ENCODE measurements around the gene TP73. TPM values are rescaled to one million over a fixed set of nuclear protein-coding genes. Genes with fewer than 3 reads are reported as not detected.

TP73 gene
- total RNA-seq, 1 donor from 2014 or later: 3.6 TPM

DNA sequence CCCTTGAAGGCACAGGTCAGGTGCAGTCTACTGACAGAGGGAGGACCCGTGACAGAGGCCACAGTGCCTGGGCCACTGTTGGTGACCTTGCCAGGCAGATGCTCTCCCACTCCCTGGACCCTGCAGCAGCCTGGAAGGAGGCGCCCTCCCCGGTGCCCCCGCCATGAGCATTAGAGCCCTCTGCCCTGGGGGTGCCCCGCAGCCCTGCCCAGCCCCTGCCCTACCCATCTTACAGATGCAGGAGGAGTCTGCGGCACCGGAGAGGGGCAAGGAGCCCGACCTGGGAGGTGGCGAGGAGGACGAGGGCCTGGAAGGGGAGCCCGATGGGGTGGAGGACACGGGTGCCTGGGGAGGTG is 110.5 kb downstream of the TP73 start:
- Histone ChIP-seq H3K4me1 (no peaks in the 10 kb centered on the region), H3K36me3 (no peaks in the 10 kb centered on the region), H3K4me3 (no peak overlapping the region), H3K27me3 (ENCODE audit: low read depth) (peaks cover 31% of the 10 kb centered on the region), H3K9me3 (no peaks in the 10 kb centered on the region), H3K27ac (no peak overlapping the region)
- no peak for DNase-seq
- intact Hi-C loops (cut with DNase I): no loop called here
- TF ChIP-seq, protein P1, sequence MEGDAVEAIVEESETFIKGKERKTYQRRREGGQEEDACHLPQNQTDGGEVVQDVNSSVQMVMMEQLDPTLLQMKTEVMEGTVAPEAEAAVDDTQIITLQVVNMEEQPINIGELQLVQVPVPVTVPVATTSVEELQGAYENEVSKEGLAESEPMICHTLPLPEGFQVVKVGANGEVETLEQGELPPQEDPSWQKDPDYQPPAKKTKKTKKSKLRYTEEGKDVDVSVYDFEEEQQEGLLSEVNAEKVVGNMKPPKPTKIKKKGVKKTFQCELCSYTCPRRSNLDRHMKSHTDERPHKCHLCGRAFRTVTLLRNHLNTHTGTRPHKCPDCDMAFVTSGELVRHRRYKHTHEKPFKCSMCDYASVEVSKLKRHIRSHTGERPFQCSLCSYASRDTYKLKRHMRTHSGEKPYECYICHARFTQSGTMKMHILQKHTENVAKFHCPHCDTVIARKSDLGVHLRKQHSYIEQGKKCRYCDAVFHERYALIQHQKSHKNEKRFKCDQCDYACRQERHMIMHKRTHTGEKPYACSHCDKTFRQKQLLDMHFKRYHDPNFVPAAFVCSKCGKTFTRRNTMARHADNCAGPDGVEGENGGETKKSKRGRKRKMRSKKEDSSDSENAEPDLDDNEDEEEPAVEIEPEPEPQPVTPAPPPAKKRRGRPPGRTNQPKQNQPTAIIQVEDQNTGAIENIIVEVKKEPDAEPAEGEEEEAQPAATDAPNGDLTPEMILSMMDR (IDR thresholded peaks at IDR 0.05): no peak
- ATAC-seq: peak in 1 of 2 donors; percentile 8

DNA sequence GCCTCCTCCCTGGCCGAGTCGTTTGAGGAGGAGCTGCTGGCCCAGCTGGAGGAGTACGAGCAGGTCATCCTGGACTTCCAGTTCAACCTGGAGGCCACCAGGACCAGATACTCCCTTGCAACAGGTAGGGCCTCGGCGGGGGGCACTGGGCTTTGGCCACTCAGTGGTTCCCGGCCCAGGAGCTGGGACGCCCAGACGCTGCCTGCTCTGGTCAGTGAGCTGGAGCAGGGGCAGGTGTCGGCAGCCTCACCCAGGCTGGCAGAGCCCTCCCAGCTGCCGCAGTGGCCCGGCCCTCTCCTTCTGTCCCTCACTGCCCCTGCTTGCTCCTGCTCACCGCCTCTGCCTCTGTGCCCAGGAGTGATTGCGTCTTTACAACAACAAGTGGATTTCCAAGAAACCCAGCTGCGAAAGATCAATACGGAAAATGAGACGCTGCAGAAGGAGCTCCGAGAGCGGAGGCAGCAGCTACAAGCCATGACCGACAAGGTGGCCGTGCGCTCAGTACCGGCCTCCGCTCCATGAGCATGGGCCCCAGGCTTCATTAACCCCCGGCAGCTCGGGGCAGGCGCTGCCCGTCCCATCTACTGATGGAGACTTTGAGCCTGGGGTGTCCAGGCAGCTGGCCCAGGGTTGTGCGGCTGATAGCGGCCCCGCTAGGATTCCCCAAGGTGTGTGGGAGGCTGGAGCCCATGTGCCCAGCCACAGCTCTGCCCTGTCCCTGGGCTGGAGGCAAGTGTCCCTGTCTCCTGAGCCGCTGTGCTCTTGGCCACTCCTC is 111.2 kb downstream of the TP73 start:
- peaks cover 31% of the 10 kb centered on the region for H3K27me3 ChIP-seq (ENCODE audit: low read depth)
- TF ChIP-seq, protein P1 (IDR thresholded peaks at IDR 0.05): no peak
- H3K27ac ChIP-seq: no peak overlapping the region
- peak in 1 of 2 donors; percentile 11 for ATAC-seq
- no peak overlapping the region for H3K4me3 ChIP-seq
- no peak for DNase-seq
- H3K9me3 ChIP-seq: no peaks in the 10 kb centered on the region
- H3K4me1 ChIP-seq: no peaks in the 10 kb centered on the region
- H3K36me3 ChIP-seq: no peaks in the 10 kb centered on the region
- intact Hi-C loops (cut with DNase I): no loop called here

DNA sequence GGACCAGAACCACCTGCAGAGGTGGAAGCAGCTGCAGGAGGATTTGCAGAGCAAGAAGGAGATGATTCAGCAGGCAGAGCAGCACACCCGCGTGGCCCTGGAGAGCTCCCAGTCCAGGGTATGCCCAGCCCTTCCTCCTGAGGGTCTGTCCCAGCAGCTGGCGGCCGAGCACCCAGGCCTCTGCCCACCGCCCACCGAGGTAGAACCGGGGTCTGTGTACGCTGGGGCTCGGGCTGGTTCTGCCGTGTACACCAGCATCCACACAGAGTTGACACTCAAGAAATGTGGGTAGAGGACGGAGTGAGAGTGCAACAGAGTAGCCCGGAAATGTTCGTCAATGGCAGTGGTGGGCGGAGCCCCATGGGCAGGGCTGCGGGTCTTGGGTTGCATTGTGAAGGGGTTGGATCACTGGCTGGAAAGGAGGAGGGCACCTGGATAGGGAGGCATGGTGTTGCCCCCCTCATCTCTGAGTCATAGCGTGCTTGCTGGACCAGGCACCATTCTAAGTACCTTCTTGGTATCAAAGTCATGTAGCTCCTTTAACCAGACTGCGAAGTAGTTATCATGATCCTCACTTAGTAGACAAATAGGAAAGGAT is 115.1 kb downstream of the TP73 start:
- Histone ChIP-seq H3K27ac (no peak overlapping the region), H3K9me3 (no peaks in the 10 kb centered on the region), H3K27me3 (ENCODE audit: low read depth) (peaks cover 15% of the 10 kb centered on the region), H3K4me3 (no peak overlapping the region), H3K36me3 (no peaks in the 10 kb centered on the region), H3K4me1 (peaks cover 10% of the 10 kb centered on the region)
- ATAC-seq: no peak
- TF ChIP-seq, protein P1 (IDR thresholded peaks at IDR 0.05): no peak
- intact Hi-C loops (cut with DNase I): no loop called here
- DNase-seq: no peak

DNA sequence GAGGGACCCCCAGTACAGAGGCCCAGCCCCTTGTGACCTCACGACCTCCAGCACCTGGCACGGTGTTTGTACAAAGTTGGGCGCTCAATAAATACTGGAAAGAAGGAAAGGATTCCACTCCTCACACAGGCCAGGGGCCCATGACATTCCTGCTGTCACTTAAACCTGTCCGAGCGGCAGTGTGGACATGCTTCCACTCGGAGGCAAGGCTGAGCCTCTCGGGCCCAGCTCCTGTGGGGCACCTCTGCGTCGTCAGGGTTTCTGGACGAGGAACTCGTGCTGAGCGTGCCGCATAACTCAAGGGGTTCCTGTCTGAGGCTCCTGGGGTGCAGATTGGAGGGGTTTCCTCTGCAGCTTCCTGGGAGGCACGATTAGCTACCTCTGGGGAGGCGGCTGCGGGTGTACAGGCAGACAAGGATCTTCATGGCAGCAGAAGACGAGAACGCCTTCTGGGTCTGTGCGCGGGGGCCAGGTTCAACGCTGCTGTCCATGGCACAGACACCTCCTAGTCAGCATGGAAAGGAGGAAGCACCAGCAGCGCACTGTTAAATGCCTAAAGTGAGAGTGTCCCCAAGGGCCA is 116.6 kb downstream of the TP73 start:
- peaks cover 20% of the 10 kb centered on the region for H3K4me1 ChIP-seq
- H3K36me3 ChIP-seq: no peaks in the 10 kb centered on the region
- no peak overlapping the region for H3K27ac ChIP-seq
- intact Hi-C loops (cut with DNase I): no loop called here
- TF ChIP-seq, protein P1 (IDR thresholded peaks at IDR 0.05): no peak
- H3K9me3 ChIP-seq: no peaks in the 10 kb centered on the region
- DNase-seq (no peak), ATAC-seq (no peak)
- H3K4me3 ChIP-seq: no peak overlapping the region
- peaks cover 5% of the 10 kb centered on the region for H3K27me3 ChIP-seq (ENCODE audit: low read depth)

DNA sequence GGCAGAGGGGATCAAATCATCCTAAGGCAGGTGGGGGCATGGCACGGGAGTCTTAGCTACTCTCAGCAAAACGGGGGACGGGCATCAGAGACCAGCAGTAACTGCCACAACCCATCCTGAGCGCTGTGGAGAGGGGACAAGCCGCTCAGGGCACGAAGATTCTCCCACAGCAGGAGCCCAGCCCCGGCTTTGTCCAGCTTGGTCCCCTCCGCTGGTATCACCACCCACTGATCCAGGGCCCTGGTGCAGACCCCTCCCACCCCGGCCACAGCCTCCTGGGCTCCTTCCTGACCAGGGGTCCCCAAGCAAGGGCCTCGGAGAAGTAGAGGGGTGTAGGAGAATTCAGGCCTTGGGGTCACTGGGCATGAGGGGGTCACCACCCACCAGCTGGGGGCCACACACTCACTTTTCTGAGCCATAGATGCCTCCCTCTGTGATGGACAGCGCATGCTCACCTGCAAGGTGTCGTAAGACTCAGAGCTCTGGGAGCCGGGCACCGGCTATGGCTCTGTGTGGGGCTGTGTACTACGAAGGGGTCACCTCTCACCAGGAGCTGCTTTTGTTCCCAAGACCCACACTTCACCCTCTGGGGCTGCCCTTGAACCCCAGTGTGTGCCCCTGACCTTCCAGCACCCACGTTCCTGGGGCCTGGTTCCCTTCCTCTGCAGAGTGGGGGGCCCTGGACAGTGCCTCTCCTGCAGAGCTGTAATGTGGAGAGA is 117.9 kb downstream of the TP73 start:
- no peak overlapping the region for H3K4me3 ChIP-seq
- intact Hi-C loops (cut with DNase I): no loop called here
- no peak for ATAC-seq
- no peak for DNase-seq
- H3K9me3 ChIP-seq: no peaks in the 10 kb centered on the region
- peaks cover 5% of the 10 kb centered on the region for H3K27me3 ChIP-seq (ENCODE audit: low read depth)
- H3K36me3 ChIP-seq: no peaks in the 10 kb centered on the region
- peaks cover 24% of the 10 kb centered on the region for H3K4me1 ChIP-seq
- H3K27ac ChIP-seq: no peak overlapping the region
- TF ChIP-seq, protein P1 (IDR thresholded peaks at IDR 0.05): no peak

All from lower lobe of right lung (tissue), 2 donors.